K562 (cell line): ENCODE data around the gene TMEM39A. TPM values are rescaled to one million over a fixed set of nuclear protein-coding genes. Genes with fewer than 3 reads are reported as not detected.

Experiments used
- CBX3 ChIP-seq, 2 experiments: IDR thresholded peaks; 1 replicate in 1 of 2; 2 replicates in 1 of 2; pipeline ENCODE4 v1.6.1; 2012; ENCODE audit warnings: inconsistent platforms in 2 of 2, low read length in 2 of 2, borderline replicate concordance in 1 of 2, control low read depth in 1 of 2
- CHD1 ChIP-seq: fragments of 200-600 bp; sonication (generic); IDR thresholded peaks from one replicate; pipeline ENCODE4 v1.6.1; 2012; ENCODE audit warnings: mild to moderate bottlenecking, moderate library complexity, low read length, inconsistent platforms
- CTCFL ChIP-seq: IDR thresholded peaks from 2 replicates; pipeline ENCODE4 v1.6.1; 2011; ENCODE audit warnings: borderline replicate concordance, low read depth, mild to moderate bottlenecking, moderate library complexity, low read length; ENCODE audit not compliant: insufficient read depth, poor library complexity, severe bottlenecking
- DLX4 ChIP-seq: fragments of 250-450 bp; sonication (Bioruptor Pico); IDR thresholded peaks from 2 replicates; pipeline ENCODE4 v1.6.1; 2021; ENCODE audit warnings: mild to moderate bottlenecking
- HMBOX1 ChIP-seq: sonication (generic); IDR thresholded peaks from 2 replicates; pipeline ENCODE4 v1.6.1; 2016
- NR2C1 ChIP-seq, 2 experiments: fragments of 450-650 bp; IDR thresholded peaks; 2 replicates each; pipeline ENCODE4 v1.6.1; 2017; ENCODE audit warnings: mild to moderate bottlenecking in 2 of 2, antibody characterized with exemption in 1 of 2, inconsistent platforms in 1 of 2, missing compliant biosample characterization in 1 of 2, missing genetic modification characterization in 1 of 2
- RNF2 ChIP-seq: sonication (generic); IDR thresholded peaks from 2 replicates; pipeline ENCODE4 v1.6.1; 2016
- SMC3 ChIP-seq: conservative IDR thresholded peaks from 2 replicates; pipeline ENCODE4 v1.6.1; 2011; ENCODE audit warnings: low read depth, low read length, improper control_type of control experiment; ENCODE audit not compliant: insufficient read depth
- SP2 ChIP-seq: IDR thresholded peaks from 2 replicates; pipeline ENCODE4 v1.6.1; 2011; ENCODE audit warnings: mild to moderate bottlenecking, low read depth, low read length, moderate library complexity; ENCODE audit not compliant: poor library complexity, severe bottlenecking; ENCODE audit errors: extremely low read depth
- TFAP4 ChIP-seq: sonication (generic); formaldehyde crosslinking; IDR thresholded peaks from 2 replicates; pipeline ENCODE4 v1.8.0; 2022; ENCODE audit warnings: missing genetic modification reagents, mild to moderate bottlenecking, moderate library complexity, borderline replicate concordance
- ZFX ChIP-seq: sonication (generic); formaldehyde crosslinking; IDR thresholded peaks from 2 replicates; pipeline ENCODE4 v1.8.0; 2022; ENCODE audit warnings: mild to moderate bottlenecking, missing genetic modification reagents, moderate library complexity
- ZMIZ1 ChIP-seq, 2 experiments: fragments of 150-350 bp in 1 of 2; IDR thresholded peaks; 2 replicates each; pipeline ENCODE4 v1.6.1; 2012 to 2016; ENCODE audit warnings: low read depth in 2 of 2, low read length in 2 of 2, mild to moderate bottlenecking in 1 of 2, moderate library complexity in 1 of 2
- polyA plus RNA-seq, 8 experiments: library from polyadenylated mRNA; depleted of rRNA in 4 of 8; stranded (reverse) in 5 of 8; unstranded in 3 of 8; fragments of >200 nt; fragmentation: Nextera tagmentation in 2 of 8; fragmentation: Illumina TruSeq in 1 of 8; extraction: Ambion mirVana in 2 of 8; extraction: Trizol in 1 of 8; gene quantifications; 2 replicates each; pipeline versions ENCODE4 v1.2.1 to v1.2.3, GENCODE V29; 2011 to 2014; ENCODE audit warnings: inconsistent platforms in 1 of 8, missing spikeins in 1 of 8
- total RNA-seq, 7 experiments: library from RNA; depleted of rRNA in 6 of 7; stranded (reverse); fragments of >200 nt in 6 of 7; fragmentation: Illumina TruSeq in 2 of 7; extraction: Trizol in 2 of 7; gene quantifications; 2 replicates each; pipeline versions ENCODE4 v1.2.1 to v1.2.3, GENCODE V29; 2011 to 2021; ENCODE audit warnings: low replicate concordance in 1 of 7

Gene TMEM39A
- total and polyA plus RNA-seq, 9 of the 15 experiments (the other 6 are each of a cell fraction or from before 2014, with no cell fraction given) = 12.0 to 41.5 (median 15.4) TPM

GRCh38 chr3:119498186-119499011 is 35.0 kb upstream of the TMEM39A start, which contains the start of gene TIMMDC1 (continued):
- TF ChIP-seq CTCFL (no peak), DLX4 (CRISPR knock-in tag) (no peak), HMBOX1 (0 out of 2 replicates have a peak, but pooled peaks have one; percentile 34), ZFX (CRISPR knock-in tag) (peak; percentile 81), SMC3 (no peak), NR2C1 (IDR thresholded peaks at IDR 0.05) (peak; percentile 98), NR2C1 (tag; IDR thresholded peaks at IDR 0.05) (peak; percentile 99), TFAP4 (CRISPR knock-in tag) (peak; percentile 68; the same call in 1 of the 2 replicates), CHD1 (peak; percentile 40), SP2 (peak; percentile 41), CBX3 (IDR thresholded peaks at IDR 0.05; ENCODE audit: borderline replicate concordance in 1 of 2, low read length in 2 of 2) (peak in 1 of 2 experiments; percentile 35; a peak in 1 of 3 replicates), RNF2 (0 out of 2 replicates have a peak, but pooled peaks have one; percentile 34), ZMIZ1 (IDR thresholded peaks at IDR 0.05; ENCODE audit: low read depth in 2 of 2, low read length in 2 of 2) (0 out of 4 replicates have a peak, but pooled peaks of 1 of the 2 experiments have one; percentile 40)
